GM18907 (cell line): ENCODE results near the gene HOXD9.

Experiments used
- ATAC-seq: cut with Tn5 transposase; IDR thresholded peaks from one replicate; pipeline ENCODE4 v1.9.1; 2021; ENCODE audit warnings: mild to moderate bottlenecking, moderate library complexity; ENCODE audit not compliant: unreplicated experiment

HOXD9 gene

GRCh38 chr2:176152350-176153181 lies 30.0 kb downstream of the HOXD9 start:
- no peak for ATAC-seq

GRCh38 chr2:176154576-176155252 lies 32.2 kb downstream of the HOXD9 start:
- no peak for ATAC-seq

DNA sequence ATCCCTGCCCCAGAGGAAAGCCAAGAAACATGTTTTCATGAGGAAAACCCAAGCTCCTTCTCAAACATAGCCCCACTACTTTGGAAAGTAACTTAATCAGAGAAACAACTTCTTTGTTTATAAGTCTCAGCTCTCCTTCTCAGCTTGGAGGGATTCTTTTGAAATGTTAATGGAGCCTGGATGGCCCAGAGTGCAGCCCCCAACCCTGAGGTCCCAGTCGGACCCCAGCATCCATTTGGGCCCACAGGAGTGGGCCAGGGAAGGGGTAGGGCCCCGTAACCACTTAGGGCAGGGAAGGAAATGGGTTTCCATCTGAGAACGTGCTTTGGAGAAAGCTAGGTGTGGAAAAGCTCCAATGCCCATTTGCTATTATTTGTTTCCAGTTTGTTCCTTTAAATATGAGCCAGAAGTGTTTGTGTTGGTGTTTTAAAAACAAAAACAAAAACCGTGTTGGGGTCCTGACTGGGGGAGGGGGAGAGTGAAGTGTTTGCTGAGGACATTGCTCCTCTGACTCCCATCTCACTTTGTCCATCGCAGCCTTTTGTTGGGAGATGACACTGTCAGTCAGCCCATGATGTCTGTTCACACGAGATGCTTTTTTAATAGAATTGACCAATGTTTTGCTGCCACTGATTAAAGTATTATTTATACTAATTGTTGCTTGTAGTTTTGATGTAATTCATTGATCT lies 33.0 kb downstream of the HOXD9 start:
- ATAC-seq, result no peak

DNA sequence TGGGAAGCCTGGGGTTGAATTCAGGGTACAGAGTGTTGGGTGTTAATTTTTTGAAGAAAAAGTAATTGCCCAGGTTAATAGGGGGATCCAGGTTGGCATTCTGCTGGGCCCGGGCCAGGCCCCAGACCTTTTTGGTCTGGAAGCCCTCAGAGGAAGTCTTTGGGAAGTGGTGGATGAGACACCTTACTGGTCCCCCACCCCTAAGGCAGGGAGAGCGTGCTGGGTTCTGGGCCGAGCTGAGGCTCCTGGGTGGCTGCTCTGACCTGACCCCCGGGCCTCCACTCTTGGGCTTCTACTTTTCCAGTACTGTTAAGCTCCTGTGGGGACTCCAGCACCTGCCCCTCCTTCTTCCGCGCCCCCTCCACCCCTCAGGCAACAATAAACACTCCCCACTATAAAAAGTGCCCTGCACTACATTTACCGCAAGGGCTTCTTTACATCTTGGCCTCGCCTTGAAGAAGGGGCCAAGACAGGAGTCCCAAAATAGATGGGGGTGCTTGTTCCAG lies 33.8 kb downstream of the HOXD9 start:
- ATAC-seq, result no peak

DNA sequence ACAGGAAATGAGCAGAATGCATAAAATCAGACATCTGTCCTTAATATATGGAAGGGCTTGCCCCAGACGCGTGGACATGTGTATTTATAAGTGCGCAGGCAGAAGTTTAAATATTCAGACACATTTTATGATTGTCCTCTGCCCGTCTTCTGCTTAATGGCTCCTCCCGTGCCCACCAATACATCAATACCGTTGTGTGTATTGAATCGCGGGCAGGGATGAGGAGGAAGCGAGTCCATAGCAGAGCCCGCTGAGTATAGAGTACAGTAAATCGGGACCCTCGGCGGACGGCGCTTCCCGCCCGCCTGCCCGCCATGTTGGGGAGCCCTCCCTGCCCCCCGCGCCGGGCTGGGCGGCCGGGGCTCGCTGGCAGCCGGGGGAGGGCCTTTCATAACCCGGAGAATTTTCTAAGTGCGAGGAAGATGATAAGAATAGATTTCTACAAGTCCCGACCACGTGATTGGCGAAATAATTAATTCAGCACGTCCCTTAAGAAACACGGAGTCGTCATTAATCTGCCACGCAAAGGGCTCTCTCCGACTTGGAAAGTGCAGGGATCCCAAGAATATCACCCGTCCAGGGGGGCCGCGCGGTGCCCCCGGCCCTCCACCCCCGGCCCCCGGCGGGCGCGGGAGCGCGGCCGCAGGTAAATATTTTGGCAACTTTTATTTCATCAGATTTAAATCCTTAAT lies 34.4 kb downstream of the HOXD9 start, which contains the start of gene HOXD3:
Gene HOXD3 (plus strand): TSS at position 501 of the 692 bp plus-strand sequence. CDS start 11,808 bp downstream, outside the sequence.
- no peak for ATAC-seq

GRCh38 chr2:176157499-176158185 lies 35.1 kb downstream of the HOXD9 start:
- ATAC-seq, result no peak

DNA sequence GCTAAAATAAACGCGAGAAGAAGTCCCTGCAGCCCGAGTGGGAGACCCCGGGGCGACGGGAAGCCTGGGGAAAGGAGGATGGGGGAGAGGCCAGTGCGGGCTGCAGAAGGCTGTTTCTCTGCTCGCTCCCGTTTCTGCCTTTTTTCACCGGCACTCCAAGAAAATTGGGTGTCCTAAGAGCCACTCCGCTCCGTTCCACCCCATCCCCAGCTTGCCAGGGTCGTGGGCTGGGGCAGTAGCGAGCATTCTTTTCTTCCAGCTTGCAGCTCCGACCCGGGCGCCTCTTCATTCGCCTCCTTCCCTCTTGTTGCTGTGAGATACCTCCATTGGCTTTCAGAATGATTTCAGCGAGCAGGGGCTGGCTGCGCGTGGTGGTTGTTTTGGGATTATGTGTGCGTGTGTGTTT lies 35.7 kb downstream of the HOXD9 start:
- no peak for ATAC-seq

GRCh38 chr2:176158855-176159662 lies 36.5 kb downstream of the HOXD9 start:
- ATAC-seq, result no peak

- no peak for ATAC-seq
Measured at GRCh38 chr2:176159663-176160250, 37.2 kb downstream of the HOXD9 start.

DNA sequence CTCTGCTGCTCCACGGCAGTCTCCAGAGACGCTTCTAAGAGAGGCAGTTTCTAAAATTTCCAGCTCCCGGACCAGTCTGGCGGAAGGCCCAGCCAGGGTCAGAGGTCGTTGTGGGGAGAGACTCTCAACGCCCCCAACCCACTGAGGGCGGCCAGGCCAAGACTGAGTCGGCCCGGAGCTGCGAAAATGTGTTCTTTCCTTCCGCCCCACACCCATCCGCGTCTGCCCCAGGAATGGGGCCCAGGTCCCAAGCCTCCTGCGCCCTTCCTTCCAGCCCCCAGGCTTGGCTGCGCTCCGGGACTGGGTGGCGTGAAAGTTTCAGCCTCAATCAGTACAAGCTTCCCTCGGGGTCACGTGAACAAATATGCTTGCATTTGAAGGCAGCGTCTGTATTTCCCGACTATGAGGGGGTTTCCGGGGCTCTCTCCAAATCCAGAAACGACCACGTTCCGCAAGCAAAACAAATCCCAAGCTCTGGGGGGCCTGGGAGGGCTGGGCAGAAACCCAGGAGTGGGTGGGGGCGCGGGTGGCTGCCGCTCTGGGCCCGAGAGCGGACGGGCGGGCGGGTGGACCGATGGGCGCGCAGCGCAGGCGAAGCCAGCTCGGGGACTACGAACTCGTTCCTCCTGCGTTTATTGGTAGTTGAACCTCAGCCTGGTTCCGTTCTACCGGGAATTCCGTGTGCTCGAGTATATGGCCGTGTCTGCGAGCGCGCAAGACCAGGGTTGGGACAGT lies 37.9 kb downstream of the HOXD9 start:
- no peak for ATAC-seq

DNA sequence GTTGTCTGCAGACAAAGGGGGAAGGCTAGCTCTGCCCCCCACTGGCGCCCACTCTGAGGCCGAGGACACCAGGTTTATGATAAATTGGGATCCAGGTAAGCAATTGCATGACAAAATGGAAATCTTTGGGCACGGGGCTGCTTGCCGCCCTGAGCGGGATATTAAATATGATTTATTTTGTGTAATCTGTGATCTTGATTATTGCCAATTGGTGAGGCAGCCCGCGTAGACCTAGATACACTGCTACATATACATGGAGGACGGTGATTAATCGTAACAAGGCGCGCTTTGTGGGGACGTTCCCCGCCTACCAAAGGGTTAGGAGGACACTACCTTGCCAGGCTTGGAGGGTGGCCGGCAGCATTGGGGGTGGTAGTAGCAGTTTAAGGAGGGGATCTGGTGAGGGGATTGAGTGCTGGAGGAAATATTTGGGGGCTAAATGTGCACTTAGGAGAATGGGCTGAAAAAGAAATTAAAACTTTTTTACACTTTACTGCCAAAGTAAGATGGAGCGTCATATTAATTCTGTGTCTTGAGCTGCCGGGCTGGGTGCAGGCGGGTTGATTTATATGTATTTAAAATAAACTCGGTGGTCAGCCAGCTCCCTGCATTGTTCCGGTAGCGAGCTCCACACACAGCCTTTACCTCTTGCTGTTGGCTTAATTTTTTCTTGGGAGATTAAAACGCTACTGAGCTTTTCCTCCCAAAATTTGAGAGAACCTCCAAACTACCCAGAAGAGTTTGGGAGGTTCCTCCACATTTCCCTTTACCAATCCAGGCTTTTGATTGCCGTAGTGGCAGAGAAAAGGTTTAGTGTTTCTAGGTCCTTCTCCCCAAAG lies 38.7 kb downstream of the HOXD9 start:
- ATAC-seq, result no peak

DNA sequence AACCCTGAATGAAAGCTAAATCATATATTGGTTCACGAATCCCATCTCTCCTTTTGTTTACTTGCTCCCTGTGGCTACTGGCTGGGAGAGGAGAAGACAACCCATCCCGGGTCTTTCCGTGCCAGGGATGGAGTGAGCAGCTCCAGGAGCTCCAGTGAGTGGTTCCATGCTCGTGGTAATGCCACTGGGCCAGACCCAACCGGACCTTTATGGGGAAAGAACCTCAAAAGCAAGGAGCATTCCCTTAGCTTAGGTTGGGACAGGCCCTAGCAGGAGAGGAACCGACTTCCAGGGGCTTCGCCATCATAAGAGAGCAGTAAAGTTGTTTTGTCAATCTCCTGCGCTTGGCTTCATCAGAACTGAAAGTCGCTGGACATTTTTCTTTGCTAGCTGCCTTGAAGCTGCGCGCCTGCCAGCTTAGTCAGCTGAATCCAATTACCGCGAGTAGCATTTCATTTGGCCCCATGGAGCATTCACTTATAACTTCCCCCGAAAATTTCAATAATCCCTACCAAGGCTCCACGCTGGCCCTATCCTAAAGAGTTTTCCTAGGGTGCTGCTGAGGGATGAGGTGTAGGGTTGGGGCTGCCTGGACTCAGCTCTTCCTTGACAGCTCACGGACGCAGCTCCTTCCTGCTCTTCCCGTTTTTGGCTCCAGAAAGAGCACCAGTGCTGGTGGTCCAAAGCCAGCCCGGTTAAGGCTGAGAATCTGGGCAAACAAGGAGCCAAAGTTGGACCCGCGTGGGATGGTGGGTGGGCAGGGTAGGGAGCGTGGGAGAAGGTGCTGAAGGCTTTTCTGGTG lies 39.5 kb downstream of the HOXD9 start:
- no peak for ATAC-seq

GRCh38 chr2:176162911-176163671 lies 40.6 kb downstream of the HOXD9 start:
- ATAC-seq, result no peak

- ATAC-seq, result no peak
Measured at GRCh38 chr2:176163672-176164056, 41.1 kb downstream of the HOXD9 start.

DNA sequence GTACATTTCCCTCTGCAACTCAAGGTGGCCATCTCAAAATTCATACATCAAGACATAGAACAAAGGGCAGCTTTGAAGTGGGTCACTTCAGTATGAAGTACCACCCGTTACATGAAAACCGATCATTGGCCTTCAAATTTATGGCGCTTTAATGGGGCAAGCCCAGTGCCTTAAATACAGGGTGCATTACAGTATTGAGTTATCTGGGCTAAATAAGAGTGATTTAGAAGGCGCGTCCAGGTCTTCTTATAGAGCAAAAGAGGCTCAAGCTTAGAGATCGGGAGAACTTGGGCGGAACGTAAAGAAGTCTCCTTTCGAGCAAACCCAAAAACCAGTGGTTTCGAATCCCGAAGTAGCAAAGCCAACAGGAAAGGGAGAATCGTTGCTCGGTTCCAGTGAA lies 41.7 kb downstream of the HOXD9 start:
- no peak for ATAC-seq
